ENCODE results near the gene MYO18A. TPM values are rescaled to one million over a fixed set of nuclear protein-coding genes. Genes with fewer than 3 reads are reported as not detected.

MYO18A gene
- total and polyA plus RNA-seq, 5 donors: 206 to 312 (median 251) TPM

GRCh38 chr17:29138971-29139691 is 41.1 kb downstream of the MYO18A start:
- DNase-seq (peak; percentile 48 to 85 (median 84)), ATAC-seq (peak; percentile 21 to 52)
- peak overlapping the region; percentile 95 for H3K27ac ChIP-seq (ENCODE audit: low read length)
- H3K4me3 ChIP-seq (ENCODE audit: low read length): peak overlapping the region; percentile 62
- H3K4me1 ChIP-seq (ENCODE audit: control insufficient read depth, insufficient read depth, low read length): peaks cover 21% of the 10 kb centered on the region
- H3K27me3 ChIP-seq (ENCODE audit: control insufficient read depth, insufficient read depth): no peaks in the 10 kb centered on the region
- 25% methylated on average over 13 of the region's 13 CpGs for WGBS
- H3K9me3 ChIP-seq (ENCODE audit: control insufficient read depth, low read length): no peaks in the 10 kb centered on the region
- intact Hi-C loops (cut with DNase I): no loop called here

GRCh38 chr17:29138184-29138955 is 41.8 kb downstream of the MYO18A start:
- 51% methylated on average over 13 of the region's 13 CpGs for WGBS
- no peak for ATAC-seq
- H3K4me3 ChIP-seq (ENCODE audit: low read length): no peak overlapping the region
- no peaks in the 10 kb centered on the region for H3K27me3 ChIP-seq (ENCODE audit: control insufficient read depth, insufficient read depth)
- peak overlapping the region; percentile 95 for H3K27ac ChIP-seq (ENCODE audit: low read length)
- H3K9me3 ChIP-seq (ENCODE audit: control insufficient read depth, low read length): no peaks in the 10 kb centered on the region
- intact Hi-C loops (cut with DNase I): no loop called here
- DNase-seq: no peak
- H3K4me1 ChIP-seq (ENCODE audit: control insufficient read depth, insufficient read depth, low read length): peaks cover 21% of the 10 kb centered on the region

DNA sequence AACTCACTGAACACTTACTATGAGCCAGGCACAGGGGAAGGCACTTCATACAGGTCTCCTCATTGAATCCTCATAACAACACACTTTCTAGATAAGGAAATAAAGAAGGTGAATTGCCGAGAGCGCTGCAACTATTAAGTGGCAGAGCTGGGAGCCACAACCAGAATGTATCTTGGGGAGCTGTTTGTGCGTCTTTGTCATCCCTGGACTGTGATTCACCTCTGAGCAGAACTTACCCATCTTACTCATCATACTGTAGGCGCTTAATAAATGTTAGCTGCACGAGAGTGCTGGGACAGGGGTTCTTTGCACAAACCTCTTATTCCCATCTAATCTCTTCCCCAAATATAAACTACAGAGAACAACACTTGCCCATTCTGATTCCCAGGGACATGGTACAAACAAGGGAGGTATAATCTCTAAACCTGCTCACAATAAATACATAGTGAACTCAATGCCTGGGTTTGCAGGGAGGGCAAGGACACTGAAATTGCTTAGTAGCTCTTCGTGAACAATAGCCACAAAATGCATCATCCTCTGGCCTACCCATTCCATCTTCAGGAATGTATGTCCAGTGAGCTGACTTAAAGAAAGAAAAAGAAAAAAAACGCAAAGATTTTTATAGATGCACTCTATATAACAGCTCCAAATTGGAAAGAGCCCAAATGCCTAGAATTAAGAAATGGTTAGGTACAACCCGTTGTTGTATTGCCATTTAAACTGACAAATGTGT is 43.0 kb downstream of the MYO18A start:
- H3K4me1 ChIP-seq (ENCODE audit: control insufficient read depth, insufficient read depth, low read length): peaks cover 30% of the 10 kb centered on the region
- DNase-seq: no peak
- no peak for ATAC-seq
- intact Hi-C loops (cut with DNase I): no loop called here
- H3K9me3 ChIP-seq (ENCODE audit: control insufficient read depth, low read length): no peaks in the 10 kb centered on the region
- no peak overlapping the region for H3K27ac ChIP-seq (ENCODE audit: low read length)
- no peak overlapping the region for H3K4me3 ChIP-seq (ENCODE audit: low read length)
- WGBS: 70% methylated on average over 8 of the region's 8 CpGs
- H3K27me3 ChIP-seq (ENCODE audit: control insufficient read depth, insufficient read depth): no peaks in the 10 kb centered on the region

DNA sequence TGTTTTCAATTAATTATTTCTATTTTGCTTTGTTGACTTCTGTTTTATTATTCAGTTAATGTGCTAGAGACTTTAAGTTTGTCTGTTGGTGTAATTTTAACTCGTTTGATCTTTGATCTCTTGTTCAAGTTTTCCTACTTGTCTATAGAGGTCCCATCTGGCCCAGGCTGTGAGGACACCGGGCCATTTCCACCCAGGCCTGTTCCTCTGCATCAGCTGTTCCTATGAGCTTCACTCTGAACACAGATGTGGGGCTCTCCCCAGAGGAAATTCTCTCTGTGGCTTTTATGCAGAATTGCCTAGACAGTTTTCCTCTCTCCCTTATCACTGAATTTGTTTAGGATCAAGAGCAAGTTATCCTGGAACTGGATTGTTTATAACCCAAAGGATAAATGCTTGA is 44.7 kb downstream of the MYO18A start:
- no peak for ATAC-seq
- Histone ChIP-seq H3K4me1 (ENCODE audit: control insufficient read depth, insufficient read depth, low read length) (peaks cover 19% of the 10 kb centered on the region), H3K27me3 (ENCODE audit: control insufficient read depth, insufficient read depth) (no peaks in the 10 kb centered on the region), H3K27ac (ENCODE audit: low read length) (no peak overlapping the region), H3K4me3 (ENCODE audit: low read length) (no peak overlapping the region), H3K9me3 (ENCODE audit: control insufficient read depth, low read length) (no peaks in the 10 kb centered on the region)
- DNase-seq: peak in 1 of 3 donors; percentile 20
- intact Hi-C loops (cut with DNase I): no loop called here
- WGBS: 62% methylated on average over 2 of the region's 2 CpGs

GRCh38 chr17:29133121-29133713 is 47.0 kb downstream of the MYO18A start:
- intact Hi-C loops (cut with DNase I): no loop called here
- DNase-seq: peak; percentile 52 to 69 (median 67)

GRCh38 chr17:29131814-29132682 is 48.1 kb downstream of the MYO18A start:
- H3K27ac ChIP-seq (ENCODE audit: low read length): peak overlapping the region; percentile 96
- ATAC-seq (peak; percentile 30 to 75), DNase-seq (peak; percentile 62 to 73 (median 64))

More at GRCh38 chr17:29133121-29133713, 47.0 kb downstream of the MYO18A start:
- no peaks in the 10 kb centered on the region for H3K9me3 ChIP-seq (ENCODE audit: control insufficient read depth, low read length)
- peak; percentile 86 to 88 for ATAC-seq
- peaks cover 12% of the 10 kb centered on the region for H3K4me1 ChIP-seq (ENCODE audit: control insufficient read depth, insufficient read depth, low read length)
- no peaks in the 10 kb centered on the region for H3K27me3 ChIP-seq (ENCODE audit: control insufficient read depth, insufficient read depth)
- no peak overlapping the region for H3K4me3 ChIP-seq (ENCODE audit: low read length)
- 62% methylated on average over 4 of the region's 4 CpGs for WGBS
- peak overlapping the region; percentile 96 for H3K27ac ChIP-seq (ENCODE audit: low read length)

GRCh38 chr17:29129731-29130130 is 50.5 kb downstream of the MYO18A start:
- Histone ChIP-seq H3K27me3 (ENCODE audit: control insufficient read depth, insufficient read depth) (no peaks in the 10 kb centered on the region), H3K4me1 (ENCODE audit: control insufficient read depth, insufficient read depth, low read length) (peaks cover 12% of the 10 kb centered on the region), H3K27ac (ENCODE audit: low read length) (no peak overlapping the region), H3K4me3 (ENCODE audit: low read length) (no peak overlapping the region), H3K9me3 (ENCODE audit: control insufficient read depth, low read length) (no peaks in the 10 kb centered on the region)
- peak in 1 of 3 donors; percentile 24 for DNase-seq
- 87% methylated on average over 4 of the region's 4 CpGs for WGBS
- intact Hi-C loops (cut with DNase I): no loop called here
- ATAC-seq: no peak

More at GRCh38 chr17:29131814-29132682, 48.1 kb downstream of the MYO18A start:
- H3K4me3 ChIP-seq (ENCODE audit: low read length): no peak overlapping the region
- WGBS: 52% methylated on average over 9 of the region's 9 CpGs
- H3K4me1 ChIP-seq (ENCODE audit: control insufficient read depth, insufficient read depth, low read length): peaks cover 9% of the 10 kb centered on the region
- H3K9me3 ChIP-seq (ENCODE audit: control insufficient read depth, low read length): no peaks in the 10 kb centered on the region
- no peaks in the 10 kb centered on the region for H3K27me3 ChIP-seq (ENCODE audit: control insufficient read depth, insufficient read depth)
- intact Hi-C loops (cut with DNase I): no loop called here

GRCh38 chr17:29127840-29128239 is 52.4 kb downstream of the MYO18A start:
- peak in 1 of 3 donors; percentile 64 for DNase-seq
- Histone ChIP-seq H3K27me3 (ENCODE audit: control insufficient read depth, insufficient read depth) (no peaks in the 10 kb centered on the region), H3K27ac (ENCODE audit: low read length) (no peak overlapping the region), H3K9me3 (ENCODE audit: control insufficient read depth, low read length) (no peaks in the 10 kb centered on the region), H3K4me3 (ENCODE audit: low read length) (no peak overlapping the region), H3K4me1 (ENCODE audit: control insufficient read depth, insufficient read depth, low read length) (peaks cover 9% of the 10 kb centered on the region)
- no peak for ATAC-seq
- intact Hi-C loops (cut with DNase I): no loop called here
- WGBS: 88% methylated on average over 10 of the region's 10 CpGs

GRCh38 chr17:29126268-29126930 is 53.8 kb downstream of the MYO18A start:
- H3K27ac ChIP-seq (ENCODE audit: low read length): no peak overlapping the region
- H3K27me3 ChIP-seq (ENCODE audit: control insufficient read depth, insufficient read depth): no peaks in the 10 kb centered on the region
- peak in 1 of 3 donors; percentile 32 for DNase-seq
- peaks cover 3% of the 10 kb centered on the region for H3K4me1 ChIP-seq (ENCODE audit: control insufficient read depth, insufficient read depth, low read length)
- 74% methylated on average over 8 of the region's 8 CpGs for WGBS
- ATAC-seq: no peak
- no peak overlapping the region for H3K4me3 ChIP-seq (ENCODE audit: low read length)
- intact Hi-C loops (cut with DNase I): no loop called here
- H3K9me3 ChIP-seq (ENCODE audit: control insufficient read depth, low read length): no peaks in the 10 kb centered on the region

All from right cardiac atrium (tissue), 5 donors.